T-helper 1 cell treated with Interleukin-12 subunit alpha and Interleukin-12 subunit beta and Interleukin-4 antibody, amounts not matched to agents 30 μg/mL and 1 μg/mL, for 36 hours (primary cell): ENCODE results near the gene S1PR4.

Source experiments
- H3K27ac Mint-ChIP-seq: one replicate; pipeline ENCODE4 v1.8.0; 2021; ENCODE audit warnings: mild to moderate bottlenecking, mixed read lengths
- H3K27me3 Mint-ChIP-seq: one replicate; pipeline ENCODE4 v1.8.0; 2021; ENCODE audit warnings: low read depth, mixed read lengths
- H3K36me3 Mint-ChIP-seq: one replicate; pipeline ENCODE4 v1.8.0; 2021; ENCODE audit warnings: low read depth, mixed read lengths
- H3K4me1 Mint-ChIP-seq: one replicate; pipeline ENCODE4 v1.8.0; 2021; ENCODE audit warnings: low read depth, mixed read lengths
- H3K4me3 Mint-ChIP-seq: one replicate; pipeline ENCODE4 v1.8.0; 2021; ENCODE audit warnings: mild to moderate bottlenecking, moderate library complexity, mixed read lengths
- H3K9me3 Mint-ChIP-seq: one replicate; pipeline ENCODE4 v1.8.0; 2021; ENCODE audit warnings: mixed read lengths

S1PR4 gene

GRCh38 chr19:3225677-3226093 is 47.1 kb downstream of the S1PR4 start:
- Mint-ChIP-seq H3K27ac (no peak overlapping the region), H3K9me3 (no peaks in the 10 kb centered on the region), H3K36me3 (no peaks in the 10 kb centered on the region), H3K4me1 (no peaks in the 10 kb centered on the region), H3K27me3 (peaks cover 25% of the 10 kb centered on the region), H3K4me3 (no peak overlapping the region)

- no peaks in the 10 kb centered on the region for H3K9me3 Mint-ChIP-seq
- no peak overlapping the region for H3K4me3 Mint-ChIP-seq
- H3K36me3 Mint-ChIP-seq: no peaks in the 10 kb centered on the region
- H3K4me1 Mint-ChIP-seq: no peaks in the 10 kb centered on the region
- H3K27ac Mint-ChIP-seq: no peak overlapping the region
- H3K27me3 Mint-ChIP-seq: peaks cover 25% of the 10 kb centered on the region
Measured at GRCh38 chr19:3227054-3227626, 48.6 kb downstream of the S1PR4 start.

- no peaks in the 10 kb centered on the region for H3K36me3 Mint-ChIP-seq
- peaks cover 22% of the 10 kb centered on the region for H3K27me3 Mint-ChIP-seq
- no peak overlapping the region for H3K27ac Mint-ChIP-seq
Measured at GRCh38 chr19:3229346-3229743, 50.8 kb downstream of the S1PR4 start.

More at GRCh38 chr19:3229346-3229743, 50.8 kb downstream of the S1PR4 start:
- Mint-ChIP-seq H3K4me3 (no peak overlapping the region), H3K4me1 (no peaks in the 10 kb centered on the region), H3K9me3 (no peaks in the 10 kb centered on the region)
